CD14-positive monocyte (primary cell): ENCODE results near the gene PDGFA. TPM values are rescaled to one million over a fixed set of nuclear protein-coding genes. Genes with fewer than 3 reads are reported as not detected.

Source experiments
- DNase-seq, 3 donors: peaks; one replicate each; pipeline ENCODE4 v3.0.0-alpha.2; 2011 to 2022
- H2AFZ ChIP-seq: 2 replicates; pipeline ENCODE4 v1.6.0; 2012; ENCODE audit warnings: mild to moderate bottlenecking, low read depth, low read length, inconsistent platforms; ENCODE audit not compliant: insufficient read depth, poor library complexity, severe bottlenecking
- H3K27ac ChIP-seq, 2 donors: 1 replicate in 1 of 2; 2 replicates in 1 of 2; pipeline ENCODE4 v1.5.1; 2012 to 2013; ENCODE audit warnings: low read length in 2 of 2, control low read depth in 1 of 2, inconsistent platforms in 1 of 2, low read depth in 1 of 2, mild to moderate bottlenecking in 1 of 2
- H3K27me3 ChIP-seq, 2 donors: one replicate each; pipeline versions ENCODE4 v1.6.0 to v1.6.1; 2011 to 2013; ENCODE audit warnings: low read length in 2 of 2; ENCODE audit not compliant: control insufficient read depth in 2 of 2, insufficient read depth in 2 of 2
- H3K36me3 ChIP-seq, 2 donors: replicated peaks in 1 of 2; 1 replicate in 1 of 2; 2 replicates in 1 of 2; pipeline versions ENCODE4 v1.5.1 to v1.6.1; 2012 to 2013; ENCODE audit warnings: low read length in 2 of 2, control low read depth in 1 of 2, inconsistent platforms in 1 of 2, mild to moderate bottlenecking in 1 of 2; ENCODE audit not compliant: insufficient read depth in 2 of 2, control insufficient read depth in 1 of 2
- H3K4me1 ChIP-seq, 2 donors: 1 replicate in 1 of 2; 2 replicates in 1 of 2; pipeline versions ENCODE4 v1.5.1 to v1.6.1; 2012 to 2013; ENCODE audit warnings: low read length in 2 of 2, control low read depth in 1 of 2, inconsistent platforms in 1 of 2, mild to moderate bottlenecking in 1 of 2, moderate library complexity in 1 of 2; ENCODE audit not compliant: insufficient read depth in 2 of 2, control insufficient read depth in 1 of 2
- H3K4me2 ChIP-seq: replicated peaks from 2 replicates; pipeline ENCODE3; 2012; ENCODE audit warnings: low read length, moderate library complexity, mild to moderate bottlenecking; ENCODE audit not compliant: poor library complexity, severe bottlenecking; ENCODE audit errors: extremely low read depth
- H3K4me3 ChIP-seq, 3 experiments: fragments of 200-600 bp in 1 of 3; sonication (generic) in 1 of 3; replicated peaks in 1 of 3; 1 replicate in 2 of 3; 2 replicates in 1 of 3; pipeline ENCODE4 v1.5.1; 2011 to 2013; ENCODE audit warnings: low read length in 3 of 3, mild to moderate bottlenecking in 3 of 3, control low read depth in 2 of 3, low read depth in 2 of 3, inconsistent platforms in 1 of 3, moderate library complexity in 1 of 3
- H3K79me2 ChIP-seq: 2 replicates; pipeline ENCODE4 v1.6.0; 2012; ENCODE audit warnings: mild to moderate bottlenecking, control low read depth, inconsistent platforms, low read length, moderate library complexity; ENCODE audit not compliant: insufficient read depth
- H3K9ac ChIP-seq: 2 replicates; pipeline ENCODE4 v1.6.0; 2017; ENCODE audit warnings: low read length, mild to moderate bottlenecking; ENCODE audit not compliant: insufficient read depth, poor library complexity, severe bottlenecking
- H3K9me3 ChIP-seq, 2 donors: replicated peaks in 1 of 2; 1 replicate in 1 of 2; 2 replicates in 1 of 2; pipeline versions ENCODE4 v1.5.1 to v1.6.1; 2012 to 2013; ENCODE audit warnings: low read length in 2 of 2, control low read depth in 1 of 2; ENCODE audit not compliant: control insufficient read depth in 1 of 2, insufficient read depth in 1 of 2
- H4K20me1 ChIP-seq: 2 replicates; pipeline ENCODE4 v1.6.0; 2012; ENCODE audit warnings: mild to moderate bottlenecking, low read length, control low read depth, moderate library complexity; ENCODE audit not compliant: insufficient read depth
- H3K27ac Mint-ChIP-seq, 7 donors: one replicate each; pipeline ENCODE4 v1.8.0; 2020; ENCODE audit warnings: mild to moderate bottlenecking in 7 of 7, mixed read lengths in 7 of 7, moderate library complexity in 6 of 7, inconsistent platforms in 2 of 7
- H3K27me3 Mint-ChIP-seq, 3 donors: one replicate each; pipeline ENCODE4 v1.8.0; 2021 to 2022; ENCODE audit warnings: low read depth in 3 of 3, mild to moderate bottlenecking in 3 of 3, mixed read lengths in 3 of 3, moderate library complexity in 3 of 3, inconsistent platforms in 1 of 3
- H3K36me3 Mint-ChIP-seq, 2 donors: one replicate each; pipeline ENCODE4 v1.8.0; 2020; ENCODE audit warnings: mixed read lengths in 2 of 2, inconsistent platforms in 1 of 2, mild to moderate bottlenecking in 1 of 2
- H3K4me1 Mint-ChIP-seq: one replicate; pipeline ENCODE4 v1.8.0; 2020; ENCODE audit warnings: mild to moderate bottlenecking, mixed read lengths
- H3K4me3 Mint-ChIP-seq, 2 donors: one replicate each; pipeline ENCODE4 v1.8.0; 2020; ENCODE audit warnings: mild to moderate bottlenecking in 2 of 2, mixed read lengths in 2 of 2, moderate library complexity in 1 of 2
- H3K9me3 Mint-ChIP-seq, 7 donors: one replicate each; pipeline ENCODE4 v1.8.0; 2020 to 2022; ENCODE audit warnings: mixed read lengths in 7 of 7, mild to moderate bottlenecking in 6 of 7, moderate library complexity in 6 of 7, inconsistent platforms in 2 of 7
- WGBS: methylation state at CpG from one replicate; pipeline ENCODE4 v1.1.5; 2013; ENCODE audit warnings: missing lambda C conversion rate; ENCODE audit not compliant: insufficient coverage; 5-methylcytosine and 5-hydroxymethylcytosine counted together
- intact Hi-C, 2 donors: fragments of 100-400 bp; cut with micrococcal nuclease; formaldehyde crosslinking; loops; one replicate each; pipeline versions ENCODE4 v1.15.0 to v1.15.1; 2023
- polyA plus RNA-seq, 3 donors: library from polyadenylated mRNA; depleted of rRNA in 1 of 3; unstranded in 2 of 3; stranded (reverse) in 1 of 3; fragments of 300-500 nt in 2 of 3; fragments of >200 nt in 1 of 3; fragmentation: Illumina TruSeq in 2 of 3; gene quantifications; 1 replicate in 2 of 3; 2 replicates in 1 of 3; pipeline ENCODE4 v1.2.3, GENCODE V29; 2012 to 2021
- TF ChIP-seq, protein P1 (sequence below): fragments of 200-600 bp; IDR thresholded peaks from one replicate; pipeline ENCODE4 v1.8.0; 2022; ENCODE audit warnings: antibody characterized with exemption, mild to moderate bottlenecking

The PDGFA gene
- polyA plus RNA-seq, 3 donors: 0.29 TPM; not detected in 2

DNA sequence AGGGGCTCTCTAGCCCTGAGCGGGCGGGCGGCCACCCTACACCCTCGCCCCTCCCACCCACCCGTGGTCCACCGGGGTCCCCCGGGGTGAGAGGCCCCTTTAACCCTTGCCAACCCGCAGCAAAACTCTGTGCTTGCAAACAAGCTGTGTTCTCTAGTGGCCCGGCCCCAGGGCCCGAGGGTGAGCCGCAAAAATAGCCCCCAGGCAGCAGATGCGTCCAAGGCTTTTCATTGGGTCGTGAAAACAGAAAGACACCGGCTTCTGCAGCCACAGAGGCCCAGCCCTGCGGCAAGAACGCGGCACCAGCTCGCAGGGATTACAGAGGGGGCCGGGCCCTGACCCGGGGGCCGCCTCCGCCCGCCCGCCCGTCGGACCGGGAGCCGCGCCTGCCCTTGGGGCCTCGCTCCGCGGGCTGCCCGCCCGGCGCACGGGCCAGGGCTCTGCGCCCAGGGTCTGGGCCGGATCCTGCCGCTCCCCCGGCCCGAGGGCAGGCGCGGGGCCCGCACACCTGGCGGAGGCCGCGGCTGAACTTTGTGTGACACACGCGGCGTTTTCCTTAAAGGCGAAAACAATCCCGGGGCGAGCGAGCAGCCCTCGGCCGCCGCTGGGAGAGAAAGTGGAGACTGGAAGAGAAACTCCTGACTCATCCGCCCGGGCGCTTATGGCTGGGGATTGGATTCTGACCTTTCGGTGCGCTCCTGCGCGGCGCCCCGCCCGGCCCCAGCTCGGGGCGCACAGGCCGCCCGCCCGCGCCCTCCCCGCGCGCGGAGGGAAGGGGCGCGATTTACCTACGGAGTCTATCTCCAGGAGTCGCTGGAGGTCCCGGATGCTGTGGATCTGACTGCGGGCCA, 2.8 kb downstream of the PDGFA start:
- intact Hi-C loops: no loop called here
- Histone ChIP-seq H3K4me2 (peak overlapping the region; percentile 36), H3K9me3 (peaks cover 0 to 14% of the 10 kb centered on the region in 2 donors), H4K20me1 (no peaks in the 10 kb centered on the region), H3K36me3 (no peaks in the 10 kb centered on the region), H2AFZ (no peak overlapping the region), H3K27me3 (peaks cover 23 to 60% of the 10 kb centered on the region in 2 donors), H3K4me1 (peaks cover 1 to 6% of the 10 kb centered on the region in 2 donors), H3K27ac (no peak overlapping the region), H3K9ac (no peak overlapping the region), H3K79me2 (no peaks in the 10 kb centered on the region), H3K4me3 (no peak overlapping the region)
- DNase-seq: peak in 1 of 3 donors; percentile 11
- Mint-ChIP-seq H3K27ac (no peak overlapping the region), H3K4me1 (peaks cover 10% of the 10 kb centered on the region), H3K4me3 (peak overlapping the region in 1 of 2 donors; percentile 55), H3K9me3 (peaks cover 0 to 12% (median 0%) of the 10 kb centered on the region in 7 donors), H3K36me3 (no peaks in the 10 kb centered on the region), H3K27me3 (peaks cover 48 to 66% (median 60%) of the 10 kb centered on the region in 3 donors)
- TF ChIP-seq, protein P1, sequence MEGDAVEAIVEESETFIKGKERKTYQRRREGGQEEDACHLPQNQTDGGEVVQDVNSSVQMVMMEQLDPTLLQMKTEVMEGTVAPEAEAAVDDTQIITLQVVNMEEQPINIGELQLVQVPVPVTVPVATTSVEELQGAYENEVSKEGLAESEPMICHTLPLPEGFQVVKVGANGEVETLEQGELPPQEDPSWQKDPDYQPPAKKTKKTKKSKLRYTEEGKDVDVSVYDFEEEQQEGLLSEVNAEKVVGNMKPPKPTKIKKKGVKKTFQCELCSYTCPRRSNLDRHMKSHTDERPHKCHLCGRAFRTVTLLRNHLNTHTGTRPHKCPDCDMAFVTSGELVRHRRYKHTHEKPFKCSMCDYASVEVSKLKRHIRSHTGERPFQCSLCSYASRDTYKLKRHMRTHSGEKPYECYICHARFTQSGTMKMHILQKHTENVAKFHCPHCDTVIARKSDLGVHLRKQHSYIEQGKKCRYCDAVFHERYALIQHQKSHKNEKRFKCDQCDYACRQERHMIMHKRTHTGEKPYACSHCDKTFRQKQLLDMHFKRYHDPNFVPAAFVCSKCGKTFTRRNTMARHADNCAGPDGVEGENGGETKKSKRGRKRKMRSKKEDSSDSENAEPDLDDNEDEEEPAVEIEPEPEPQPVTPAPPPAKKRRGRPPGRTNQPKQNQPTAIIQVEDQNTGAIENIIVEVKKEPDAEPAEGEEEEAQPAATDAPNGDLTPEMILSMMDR: no peak
- WGBS: 3% methylated on average over 76 of the region's 83 CpGs

DNA sequence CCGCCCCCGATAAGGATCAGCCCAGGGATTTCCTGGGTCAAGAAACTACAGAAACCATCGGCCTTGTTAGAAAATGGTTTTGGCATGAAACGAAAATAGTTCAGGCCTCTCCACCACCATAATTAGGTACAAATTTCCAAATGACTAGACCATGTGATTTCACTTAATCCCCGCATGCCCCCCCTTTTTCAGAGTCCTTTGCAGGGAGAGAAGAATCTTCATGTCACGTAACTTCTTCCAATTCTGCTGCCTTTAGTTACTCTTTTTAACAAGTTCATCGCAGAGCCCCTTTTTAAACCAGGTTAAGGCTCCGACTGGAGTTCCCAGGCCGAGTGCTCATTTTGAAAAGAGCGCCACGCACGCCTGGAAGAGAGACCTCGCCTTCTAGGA, 3.4 kb downstream of the PDGFA start:
- peak overlapping the region in 1 of 2 donors; percentile 32 for H3K4me3 Mint-ChIP-seq

More for the DNA sequence above, 3.4 kb downstream of the PDGFA start:
- no peak overlapping the region for H2AFZ ChIP-seq
- TF ChIP-seq, protein P1: no peak
- H3K27me3 ChIP-seq: peaks cover 19 to 54% of the 10 kb centered on the region in 2 donors
- H3K27ac ChIP-seq: no peak overlapping the region
- no peak overlapping the region for H3K4me3 ChIP-seq
- Mint-ChIP-seq H3K27ac (no peak overlapping the region), H3K27me3 (peaks cover 43 to 62% (median 56%) of the 10 kb centered on the region in 3 donors), H3K4me1 (peaks cover 8% of the 10 kb centered on the region), H3K36me3 (no peaks in the 10 kb centered on the region), H3K9me3 (peaks cover 0 to 10% (median 0%) of the 10 kb centered on the region in 7 donors)
- no peaks in the 10 kb centered on the region for H3K79me2 ChIP-seq
- intact Hi-C loops: no loop called here
- WGBS: 70% methylated on average over 6 of the region's 13 CpGs
- no peak overlapping the region for H3K9ac ChIP-seq
- no peaks in the 10 kb centered on the region for H4K20me1 ChIP-seq
- H3K9me3 ChIP-seq: peaks cover 0 to 9% of the 10 kb centered on the region in 2 donors
- DNase-seq: no peak
- no peaks in the 10 kb centered on the region for H3K4me1 ChIP-seq
- no peak overlapping the region for H3K4me2 ChIP-seq
- no peaks in the 10 kb centered on the region for H3K36me3 ChIP-seq
